Natural killer cell (primary cell): ENCODE results near the gene KIAA0319L. TPM values are rescaled to one million over a fixed set of nuclear protein-coding genes. Genes with fewer than 3 reads are reported as not detected.

ENCODE experiments used
- ATAC-seq, 3 donors: fragments of 150-1000 bp in 2 of 3; fragments of 200-7000 bp in 1 of 3; cut with Tn5 transposase; 1 replicate in 1 of 3; 2 replicates in 2 of 3; pipeline ENCODE4 v1.10.0; 2021; ENCODE audit warnings: mild to moderate bottlenecking in 2 of 3, moderate library complexity in 2 of 3
- DNase-seq, 2 donors: peaks; one replicate each; pipeline versions ENCODE4 v3.0.0 to v3.0.0-alpha.2; 2013 to 2021; ENCODE audit warnings: mixed read lengths in 1 of 2
- H3K27ac ChIP-seq: one replicate; pipeline ENCODE4 v1.5.1; 2013; ENCODE audit warnings: mild to moderate bottlenecking, low read length
- H3K27me3 ChIP-seq: one replicate; pipeline ENCODE4 v1.6.1; 2013; ENCODE audit warnings: low read length; ENCODE audit not compliant: control insufficient read depth, insufficient read depth
- H3K36me3 ChIP-seq: one replicate; pipeline ENCODE4 v1.6.1; 2013; ENCODE audit warnings: low read length; ENCODE audit not compliant: control insufficient read depth, insufficient read depth
- H3K4me1 ChIP-seq: one replicate; pipeline ENCODE4 v1.6.1; 2013; ENCODE audit warnings: low read length; ENCODE audit not compliant: control insufficient read depth, insufficient read depth
- H3K4me3 ChIP-seq: one replicate; pipeline ENCODE4 v1.5.1; 2013; ENCODE audit warnings: low read length
- H3K9me3 ChIP-seq: one replicate; pipeline ENCODE4 v1.6.1; 2013; ENCODE audit warnings: low read length; ENCODE audit not compliant: control insufficient read depth, insufficient read depth
- H3K27ac Mint-ChIP-seq, 2 donors: one replicate each; pipeline ENCODE4 v1.8.0; 2022; ENCODE audit warnings: mild to moderate bottlenecking in 2 of 2, mixed read lengths in 2 of 2, moderate library complexity in 1 of 2
- H3K27me3 Mint-ChIP-seq, 2 donors: one replicate each; pipeline ENCODE4 v1.8.0; 2022; ENCODE audit warnings: low read depth in 2 of 2, mixed read lengths in 2 of 2
- H3K36me3 Mint-ChIP-seq: one replicate; pipeline ENCODE4 v1.8.0; 2022; ENCODE audit warnings: mixed read lengths
- H3K4me1 Mint-ChIP-seq, 2 donors: one replicate each; pipeline ENCODE4 v1.8.0; 2022; ENCODE audit warnings: mixed read lengths in 2 of 2
- H3K4me3 Mint-ChIP-seq: one replicate; pipeline ENCODE4 v1.8.0; 2022; ENCODE audit warnings: mild to moderate bottlenecking, moderate library complexity, mixed read lengths
- H3K9me3 Mint-ChIP-seq, 2 donors: one replicate each; pipeline ENCODE4 v1.8.0; 2022; ENCODE audit warnings: mixed read lengths in 2 of 2
- WGBS: methylation state at CpG from one replicate; pipeline ENCODE4 v1.1.7; 2013; ENCODE audit warnings: missing lambda C conversion rate; ENCODE audit not compliant: insufficient coverage; 5-methylcytosine and 5-hydroxymethylcytosine counted together
- intact Hi-C: fragments of 100-400 bp; cut with micrococcal nuclease; formaldehyde crosslinking; loops from one replicate; pipeline ENCODE4 v1.14.2; 2022
- total RNA-seq, 4 donors: library from RNA; stranded (reverse); fragments of 120-200 nt in 1 of 4; gene quantifications; one replicate each; pipeline versions ENCODE4 v1.2.3 to v1.2.4, GENCODE V29; 2013 to 2022
- TF ChIP-seq, protein P1 (sequence below): fragments of 200-600 bp; IDR thresholded peaks from one replicate; pipeline ENCODE4 v1.8.0; 2022; ENCODE audit warnings: antibody characterized with exemption

The KIAA0319L gene
- total RNA-seq, 3 donors from 2014 or later (not counting 1 experiment from before 2014, with no cell fraction given): 51.3 to 75.0 (median 64.8) TPM

DNA sequence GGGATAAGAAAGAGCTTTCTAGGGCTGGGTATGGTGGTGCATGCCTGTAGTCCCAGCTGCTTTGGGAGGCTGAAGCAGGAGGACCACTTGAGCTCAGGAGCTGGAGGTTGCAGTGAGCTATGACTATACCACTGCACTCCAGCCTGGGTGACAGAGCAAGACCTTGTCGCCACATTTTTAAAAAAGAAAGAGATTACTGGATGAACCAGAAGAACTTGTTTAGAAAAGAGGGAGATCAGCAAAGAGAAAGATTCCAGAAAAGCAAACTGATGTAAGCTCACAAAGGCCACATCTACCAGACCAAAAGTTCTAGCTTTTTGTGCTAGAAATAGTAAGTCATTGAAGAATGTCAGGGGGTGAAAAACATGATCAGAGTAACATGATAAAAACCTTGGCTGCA lies 117.6 kb downstream of the KIAA0319L start:
- Histone ChIP-seq H3K27ac (no peak overlapping the region), H3K4me3 (no peak overlapping the region), H3K27me3 (no peaks in the 10 kb centered on the region), H3K9me3 (no peaks in the 10 kb centered on the region), H3K4me1 (peaks cover 3% of the 10 kb centered on the region), H3K36me3 (peaks cover 56% of the 10 kb centered on the region)
- H3K36me3 Mint-ChIP-seq: peaks cover 7% of the 10 kb centered on the region
- H3K9me3 Mint-ChIP-seq: no peaks in the 10 kb centered on the region
- H3K4me1 Mint-ChIP-seq: peaks cover 0 to 16% of the 10 kb centered on the region in 2 donors
- 91% methylated on average over 1 of the region's 1 CpG for WGBS
- intact Hi-C loops: loop anchor here (5.0 kb wide), 1 partner anchor 232 kb away; no protein-coding TSS in a partner anchor
- H3K27me3 Mint-ChIP-seq: no peaks in the 10 kb centered on the region
- TF ChIP-seq, protein P1, sequence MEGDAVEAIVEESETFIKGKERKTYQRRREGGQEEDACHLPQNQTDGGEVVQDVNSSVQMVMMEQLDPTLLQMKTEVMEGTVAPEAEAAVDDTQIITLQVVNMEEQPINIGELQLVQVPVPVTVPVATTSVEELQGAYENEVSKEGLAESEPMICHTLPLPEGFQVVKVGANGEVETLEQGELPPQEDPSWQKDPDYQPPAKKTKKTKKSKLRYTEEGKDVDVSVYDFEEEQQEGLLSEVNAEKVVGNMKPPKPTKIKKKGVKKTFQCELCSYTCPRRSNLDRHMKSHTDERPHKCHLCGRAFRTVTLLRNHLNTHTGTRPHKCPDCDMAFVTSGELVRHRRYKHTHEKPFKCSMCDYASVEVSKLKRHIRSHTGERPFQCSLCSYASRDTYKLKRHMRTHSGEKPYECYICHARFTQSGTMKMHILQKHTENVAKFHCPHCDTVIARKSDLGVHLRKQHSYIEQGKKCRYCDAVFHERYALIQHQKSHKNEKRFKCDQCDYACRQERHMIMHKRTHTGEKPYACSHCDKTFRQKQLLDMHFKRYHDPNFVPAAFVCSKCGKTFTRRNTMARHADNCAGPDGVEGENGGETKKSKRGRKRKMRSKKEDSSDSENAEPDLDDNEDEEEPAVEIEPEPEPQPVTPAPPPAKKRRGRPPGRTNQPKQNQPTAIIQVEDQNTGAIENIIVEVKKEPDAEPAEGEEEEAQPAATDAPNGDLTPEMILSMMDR: no peak
- ATAC-seq: no peak
- DNase-seq: no peak
- H3K4me3 Mint-ChIP-seq: no peak overlapping the region
- H3K27ac Mint-ChIP-seq: no peak overlapping the region

DNA sequence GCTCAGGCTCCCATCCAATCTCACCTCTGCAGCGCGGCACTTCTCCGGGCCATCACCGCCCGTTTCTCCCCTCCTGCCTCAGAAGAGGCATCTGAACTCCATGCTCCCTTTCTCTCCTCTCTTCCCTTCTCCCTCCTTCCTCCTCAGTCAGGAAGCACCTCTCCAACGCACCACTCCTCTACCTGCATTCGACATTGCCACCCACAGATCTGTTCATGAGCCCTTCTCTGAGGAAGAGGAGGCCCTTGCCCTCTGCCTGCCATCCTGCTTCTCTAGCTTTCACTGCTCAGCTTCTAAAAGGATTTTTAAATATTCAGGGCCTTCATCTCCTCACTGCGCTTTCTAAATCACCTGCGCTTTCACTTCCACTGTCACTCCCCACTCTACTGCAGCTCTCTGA lies 120.0 kb downstream of the KIAA0319L start:
- Mint-ChIP-seq H3K27ac (peak overlapping the region in 1 of 2 donors; percentile 58), H3K4me3 (no peak overlapping the region), H3K9me3 (no peaks in the 10 kb centered on the region), H3K36me3 (peaks cover 7% of the 10 kb centered on the region), H3K4me1 (peaks cover 0 to 20% of the 10 kb centered on the region in 2 donors), H3K27me3 (no peaks in the 10 kb centered on the region)
- Histone ChIP-seq H3K27me3 (no peaks in the 10 kb centered on the region), H3K36me3 (peaks cover 48% of the 10 kb centered on the region), H3K4me1 (peaks cover 7% of the 10 kb centered on the region), H3K4me3 (no peak overlapping the region), H3K9me3 (no peaks in the 10 kb centered on the region), H3K27ac (no peak overlapping the region)
- TF ChIP-seq, protein P1: no peak
- intact Hi-C loops: loop anchor here (5.0 kb wide), 1 partner anchor 230 kb away; no protein-coding TSS in a partner anchor
- WGBS: 97% methylated on average over 9 of the region's 9 CpGs
- ATAC-seq (no peak), DNase-seq (no peak)

DNA sequence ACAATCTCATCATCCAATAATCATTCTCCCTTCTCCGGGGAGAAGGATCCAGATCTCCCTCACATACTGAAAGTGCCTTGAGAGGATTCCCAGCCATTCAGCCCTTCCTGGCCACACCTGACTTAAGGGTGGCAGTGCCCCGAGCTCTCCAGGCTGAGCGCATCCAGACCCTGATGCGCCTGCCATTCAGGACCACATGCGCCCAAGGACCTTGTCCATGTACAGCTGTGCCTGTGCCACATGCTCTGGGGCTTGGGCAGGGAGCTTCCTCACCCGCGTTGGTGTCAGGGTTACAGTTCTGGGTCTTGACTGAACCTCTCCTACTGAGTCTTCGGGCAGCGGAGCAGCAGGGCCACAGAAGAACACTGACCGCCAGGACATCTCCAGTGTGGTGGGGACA lies 121.1 kb downstream of the KIAA0319L start:
- H3K27me3 Mint-ChIP-seq: no peaks in the 10 kb centered on the region
- WGBS: 99% methylated on average over 10 of the region's 10 CpGs
- peaks cover 0 to 25% of the 10 kb centered on the region in 2 donors for H3K4me1 Mint-ChIP-seq
- DNase-seq (no peak), ATAC-seq (no peak)
- no peaks in the 10 kb centered on the region for H3K9me3 ChIP-seq
- peaks cover 37% of the 10 kb centered on the region for H3K36me3 ChIP-seq
- intact Hi-C loops: loop anchor here (5.0 kb wide), 1 partner anchor 229 kb away; no protein-coding TSS in a partner anchor
- no peak overlapping the region for H3K27ac Mint-ChIP-seq
- H3K4me3 Mint-ChIP-seq: no peak overlapping the region
- no peak overlapping the region for H3K4me3 ChIP-seq
- peaks cover 7% of the 10 kb centered on the region for H3K36me3 Mint-ChIP-seq
- no peaks in the 10 kb centered on the region for H3K27me3 ChIP-seq
- H3K27ac ChIP-seq: no peak overlapping the region
- peaks cover 7% of the 10 kb centered on the region for H3K4me1 ChIP-seq
- TF ChIP-seq, protein P1: no peak
- no peaks in the 10 kb centered on the region for H3K9me3 Mint-ChIP-seq

DNA sequence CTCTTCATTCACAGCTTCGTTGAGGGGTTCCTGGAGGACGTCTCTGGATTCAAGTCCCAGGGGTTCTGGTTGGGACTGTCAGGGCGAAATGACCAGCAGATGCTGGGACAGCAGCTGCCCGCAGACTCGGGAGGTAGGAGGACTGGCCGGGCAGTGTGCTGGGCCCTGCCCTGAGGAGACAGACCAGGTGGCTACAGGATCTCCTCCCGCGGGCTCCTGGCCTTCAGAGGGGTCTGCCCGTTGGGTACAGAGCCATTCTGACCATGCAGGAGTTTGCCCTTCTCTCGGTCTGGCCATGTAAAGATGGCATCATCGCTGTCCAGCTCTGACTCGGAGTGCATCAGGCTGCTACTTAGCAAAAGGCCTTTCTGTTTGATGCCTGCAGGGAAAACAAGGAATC lies 122.5 kb downstream of the KIAA0319L start:
- Histone ChIP-seq H3K27ac (no peak overlapping the region), H3K4me3 (no peak overlapping the region), H3K36me3 (peaks cover 24% of the 10 kb centered on the region), H3K27me3 (no peaks in the 10 kb centered on the region), H3K9me3 (no peaks in the 10 kb centered on the region), H3K4me1 (peaks cover 7% of the 10 kb centered on the region)
- H3K4me3 Mint-ChIP-seq: no peak overlapping the region
- no peak overlapping the region for H3K27ac Mint-ChIP-seq
- peaks cover 6% of the 10 kb centered on the region for H3K36me3 Mint-ChIP-seq
- H3K27me3 Mint-ChIP-seq: no peaks in the 10 kb centered on the region
- H3K4me1 Mint-ChIP-seq: peaks cover 0 to 29% of the 10 kb centered on the region in 2 donors
- no peak for ATAC-seq
- intact Hi-C loops: loop anchor here (5.0 kb wide), 1 partner anchor 227 kb away; no protein-coding TSS in a partner anchor
- 93% methylated on average over 12 of the region's 12 CpGs for WGBS
- DNase-seq: no peak
- no peaks in the 10 kb centered on the region for H3K9me3 Mint-ChIP-seq
- TF ChIP-seq, protein P1: no peak
